Measurements from ENCODE around the gene NOS3. TPM values are rescaled to one million over a fixed set of nuclear protein-coding genes. Genes with fewer than 3 reads are reported as not detected.

NOS3 gene
- polyA plus RNA-seq, 6 donors from 2014 or later: 0.29 to 2.8 (median 1.3) TPM

GRCh38 chr7:150955519-150956394 is 35.1 kb upstream of the NOS3 start:
- H3K36me3 Mint-ChIP-seq: peaks cover 0 to 10% of the 10 kb centered on the region in 2 donors
- DNase-seq (no peak), ATAC-seq (ENCODE audit: low read depth in 2 of 2) (no peak)
- H3K4me1 Mint-ChIP-seq: peaks cover 5 to 7% (median 5%) of the 10 kb centered on the region in 3 donors
- no peak overlapping the region for H3K27ac Mint-ChIP-seq
- no peak overlapping the region for H3K4me3 Mint-ChIP-seq
- H3K9me3 Mint-ChIP-seq: no peaks in the 10 kb centered on the region
- H3K27me3 Mint-ChIP-seq: peaks cover 36 to 79% (median 70%) of the 10 kb centered on the region in 3 donors

DNA sequence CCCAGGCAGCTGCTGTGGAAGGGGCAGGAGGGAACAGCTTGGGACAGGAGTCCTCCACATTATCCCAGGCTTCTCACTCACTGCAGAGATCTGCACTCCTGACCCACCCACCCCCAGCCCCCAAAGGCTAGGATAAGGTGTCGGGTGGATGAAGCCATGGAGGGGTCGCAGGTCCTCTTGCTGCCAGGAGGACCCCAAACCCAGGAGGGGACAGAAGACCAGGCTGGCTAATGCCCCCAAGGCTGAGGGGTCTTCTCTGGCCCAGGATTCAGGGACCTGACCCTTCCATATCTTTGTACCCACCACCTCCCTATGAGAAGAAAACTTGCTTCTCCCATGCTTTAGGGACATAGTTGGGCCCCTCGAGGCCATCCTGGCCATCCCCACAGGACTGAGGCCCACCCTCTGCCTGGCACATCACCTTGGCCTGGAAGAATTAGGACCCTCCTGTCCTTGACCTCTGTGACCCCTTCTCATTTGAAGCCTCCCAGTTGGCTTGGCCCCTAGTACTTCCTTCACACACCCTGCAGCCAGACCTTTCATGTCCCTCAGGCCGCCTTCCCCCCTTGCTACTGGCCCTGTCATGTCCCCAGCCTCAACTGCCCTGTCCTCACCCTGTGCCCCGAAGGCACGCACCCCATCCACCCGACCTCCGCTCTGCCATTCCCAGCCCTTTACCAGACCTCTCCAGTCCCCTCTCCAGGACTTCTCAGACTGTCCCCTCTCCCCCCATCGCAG is 34.3 kb upstream of the NOS3 start:
- Mint-ChIP-seq H3K27me3 (peaks cover 36 to 86% (median 78%) of the 10 kb centered on the region in 3 donors), H3K4me3 (no peak overlapping the region), H3K36me3 (peaks cover 0 to 10% of the 10 kb centered on the region in 2 donors), H3K27ac (peak overlapping the region in 2 of 6 donors; percentile 47 to 93), H3K4me1 (peaks cover 5 to 7% (median 5%) of the 10 kb centered on the region in 3 donors), H3K9me3 (no peaks in the 10 kb centered on the region)
- DNase-seq (no peak), ATAC-seq (ENCODE audit: low read depth in 2 of 2) (no peak)

GRCh38 chr7:150957133-150958020 is 33.4 kb upstream of the NOS3 start:
- H3K27ac Mint-ChIP-seq: peak overlapping the region in 1 of 6 donors; percentile 67
- ATAC-seq (ENCODE audit: low read depth in 2 of 2): no peak
- H3K9me3 Mint-ChIP-seq: no peaks in the 10 kb centered on the region
- no peak overlapping the region for H3K4me3 Mint-ChIP-seq
- H3K27me3 Mint-ChIP-seq: peaks cover 36 to 86% (median 86%) of the 10 kb centered on the region in 3 donors
- peaks cover 7 to 8% (median 7%) of the 10 kb centered on the region in 3 donors for H3K4me1 Mint-ChIP-seq
- H3K36me3 Mint-ChIP-seq: peaks cover 0 to 10% of the 10 kb centered on the region in 2 donors
- no peak for DNase-seq

GRCh38 chr7:150958062-150958552 is 32.7 kb upstream of the NOS3 start:
- H3K4me1 Mint-ChIP-seq: peaks cover 9 to 15% (median 10%) of the 10 kb centered on the region in 3 donors
- no peaks in the 10 kb centered on the region for H3K9me3 Mint-ChIP-seq
- peaks cover 35 to 90% (median 86%) of the 10 kb centered on the region in 3 donors for H3K27me3 Mint-ChIP-seq
- DNase-seq (no peak), ATAC-seq (ENCODE audit: low read depth in 2 of 2) (no peak)
- peaks cover 0 to 10% of the 10 kb centered on the region in 2 donors for H3K36me3 Mint-ChIP-seq
- no peak overlapping the region for H3K27ac Mint-ChIP-seq
- no peak overlapping the region for H3K4me3 Mint-ChIP-seq

GRCh38 chr7:150958597-150958996 is 32.2 kb upstream of the NOS3 start:
- Mint-ChIP-seq H3K27me3 (peaks cover 31 to 88% (median 83%) of the 10 kb centered on the region in 3 donors), H3K4me3 (no peak overlapping the region), H3K27ac (no peak overlapping the region)

DNA sequence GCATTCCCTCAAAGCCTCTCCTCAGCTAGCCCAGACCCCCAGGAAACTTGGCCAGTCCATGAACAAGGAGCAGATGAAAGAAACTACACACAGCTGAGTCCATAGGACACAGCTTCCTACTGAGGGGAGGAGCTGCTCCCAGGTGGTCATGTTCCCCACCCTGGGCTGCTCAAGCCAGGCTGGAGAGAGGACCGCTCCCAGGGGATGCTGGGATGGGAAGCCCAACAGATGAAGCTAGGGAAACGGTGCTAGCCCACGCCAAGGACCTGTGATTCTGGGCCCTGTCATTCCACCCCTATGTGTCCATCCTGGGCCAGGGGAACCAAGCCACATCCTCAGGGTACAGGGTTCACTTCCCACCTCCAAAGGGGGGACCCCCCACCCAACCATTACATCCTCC is 31.7 kb upstream of the NOS3 start:
- H3K27me3 Mint-ChIP-seq: peaks cover 31 to 86% (median 82%) of the 10 kb centered on the region in 3 donors

More at GRCh38 chr7:150958597-150958996, 32.2 kb upstream of the NOS3 start:
- Mint-ChIP-seq H3K36me3 (peaks cover 0 to 10% of the 10 kb centered on the region in 2 donors), H3K9me3 (no peaks in the 10 kb centered on the region), H3K4me1 (peaks cover 9 to 16% (median 11%) of the 10 kb centered on the region in 3 donors)
- ATAC-seq (ENCODE audit: low read depth in 2 of 2) (no peak), DNase-seq (no peak)

GRCh38 chr7:150959739-150960734 is 30.8 kb upstream of the NOS3 start:
- DNase-seq: no peak
- H3K27ac Mint-ChIP-seq: peak overlapping the region in 1 of 6 donors; percentile 48

More for the DNA sequence above, 31.7 kb upstream of the NOS3 start:
- no peak overlapping the region for H3K27ac Mint-ChIP-seq
- peaks cover 9 to 16% (median 11%) of the 10 kb centered on the region in 3 donors for H3K4me1 Mint-ChIP-seq
- ATAC-seq (ENCODE audit: low read depth in 2 of 2): no peak
- peaks cover 0 to 10% of the 10 kb centered on the region in 2 donors for H3K36me3 Mint-ChIP-seq
- no peak for DNase-seq
- H3K9me3 Mint-ChIP-seq: no peaks in the 10 kb centered on the region
- H3K4me3 Mint-ChIP-seq: no peak overlapping the region

GRCh38 chr7:150961510-150962289 is 29.1 kb upstream of the NOS3 start:
- Mint-ChIP-seq H3K27ac (no peak overlapping the region), H3K9me3 (no peaks in the 10 kb centered on the region), H3K4me3 (no peak overlapping the region), H3K27me3 (peaks cover 30 to 82% (median 81%) of the 10 kb centered on the region in 3 donors), H3K36me3 (peaks cover 0 to 10% of the 10 kb centered on the region in 2 donors), H3K4me1 (peaks cover 7 to 16% (median 9%) of the 10 kb centered on the region in 3 donors)
- no peak for ATAC-seq (ENCODE audit: low read depth in 2 of 2)
- no peak for DNase-seq

More at GRCh38 chr7:150959739-150960734, 30.8 kb upstream of the NOS3 start:
- Mint-ChIP-seq H3K4me1 (peaks cover 9 to 16% (median 11%) of the 10 kb centered on the region in 3 donors), H3K4me3 (peak overlapping the region in 1 of 8 donors; percentile 10), H3K27me3 (peaks cover 31 to 88% (median 84%) of the 10 kb centered on the region in 3 donors), H3K9me3 (no peaks in the 10 kb centered on the region), H3K36me3 (peaks cover 0 to 10% of the 10 kb centered on the region in 2 donors)
- peak in 1 of 2 donors; percentile 44 for ATAC-seq (ENCODE audit: low read depth in 2 of 2)

- no peak for DNase-seq
- no peak overlapping the region for H3K4me3 Mint-ChIP-seq
- H3K4me1 Mint-ChIP-seq: peaks cover 7 to 14% (median 7%) of the 10 kb centered on the region in 3 donors
- peaks cover 27 to 79% (median 77%) of the 10 kb centered on the region in 3 donors for H3K27me3 Mint-ChIP-seq
- H3K36me3 Mint-ChIP-seq: peaks cover 0 to 5% of the 10 kb centered on the region in 2 donors
- no peak for ATAC-seq (ENCODE audit: low read depth in 2 of 2)
- no peaks in the 10 kb centered on the region for H3K9me3 Mint-ChIP-seq
- H3K27ac Mint-ChIP-seq: no peak overlapping the region
Measured at GRCh38 chr7:150962290-150962552, 28.6 kb upstream of the NOS3 start.

GRCh38 chr7:150962553-150963399 is 28.0 kb upstream of the NOS3 start:
- Mint-ChIP-seq H3K9me3 (no peaks in the 10 kb centered on the region), H3K27ac (no peak overlapping the region), H3K4me1 (peaks cover 7 to 11% (median 7%) of the 10 kb centered on the region in 3 donors), H3K36me3 (no peaks in the 10 kb centered on the region), H3K4me3 (no peak overlapping the region), H3K27me3 (peaks cover 29 to 79% (median 77%) of the 10 kb centered on the region in 3 donors)
- ATAC-seq (ENCODE audit: low read depth in 2 of 2): peak; percentile 84 to 85
- peak; percentile 42 for DNase-seq

All from naive B cell (primary cell).